GM18951 (cell line): ENCODE measurements around the gene SLC25A26.
"Not testable (repeated sequence)": the region's sequence is repeated elsewhere in the genome, so short reads cannot be mapped to it uniquely, and the experiment has no call there.

Experiments
- POLR2A ChIP-seq: IDR thresholded peaks from 4 replicates; pipeline ENCODE4 v1.6.1; 2011; ENCODE audit warnings: mild to moderate bottlenecking; ENCODE audit not compliant: insufficient read length, insufficient read depth; ENCODE audit errors: extremely low read depth
- in situ Hi-C: fragments of 300-500 bp; cut with MboI; formaldehyde crosslinking; loops from one replicate; pipeline ENCODE4 v1.12.0; 2022; ENCODE audit warnings: low sequenced_read_pairs, mixed read lengths, inconsistent platforms; ENCODE audit not compliant: unreplicated experiment

SLC25A26 gene

GRCh38 chr3:66298591-66298990 lies 77.8 kb downstream of the SLC25A26 start:
- no peak for TF ChIP-seq POLR2A
- in situ Hi-C loops: loop anchor here (25.0 kb wide), 1 partner anchor 89 kb away; no protein-coding TSS in a partner anchor

DNA sequence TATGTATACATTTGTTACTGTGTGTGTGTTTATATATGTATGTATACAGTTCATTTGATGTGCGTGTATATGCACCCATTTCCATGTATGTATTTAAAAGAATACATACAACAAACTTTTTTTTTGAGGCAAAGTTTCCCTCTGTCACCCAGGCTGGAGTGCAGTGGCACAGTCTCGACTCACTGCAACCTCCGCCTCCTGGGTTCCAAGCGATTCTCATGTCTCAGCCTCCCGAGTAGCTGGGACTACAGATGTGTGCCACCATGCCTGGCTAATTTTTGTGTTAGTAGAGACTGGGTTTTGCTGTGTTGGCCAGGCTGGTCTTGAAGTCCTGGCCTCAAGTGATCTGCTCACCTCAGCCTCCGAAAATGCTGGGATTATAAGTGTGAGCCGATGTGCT lies 78.3 kb downstream of the SLC25A26 start:
- in situ Hi-C loops: loop anchor here (25.0 kb wide), 1 partner anchor 88 kb away; no protein-coding TSS in a partner anchor

DNA sequence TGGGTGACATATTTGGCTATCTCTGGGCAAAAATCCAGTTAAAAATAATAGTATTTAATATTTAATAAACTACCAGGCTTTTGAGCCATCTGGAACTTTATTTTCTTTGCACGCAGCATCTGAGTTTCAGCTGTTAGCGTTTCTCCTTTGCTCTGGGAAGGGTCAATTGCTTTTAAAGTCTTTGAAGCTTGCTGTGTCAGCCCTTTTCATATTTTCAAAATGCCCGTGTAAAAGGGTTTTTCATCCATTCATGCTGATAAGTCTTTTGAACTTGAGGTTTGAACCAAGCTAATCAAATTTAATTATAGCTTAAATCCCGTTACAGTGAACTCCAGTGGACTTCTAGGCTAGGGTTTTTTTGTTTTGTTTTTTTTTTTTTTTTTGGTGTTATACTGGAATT lies 79.1 kb downstream of the SLC25A26 start:
- no peak for TF ChIP-seq POLR2A
- in situ Hi-C loops: loop anchor here (25.0 kb wide), 1 partner anchor 87 kb away; no protein-coding TSS in a partner anchor

- TF ChIP-seq POLR2A: no peak
- in situ Hi-C loops: no loop called here
Measured at GRCh38 chr3:66302288-66302687, 81.5 kb downstream of the SLC25A26 start.

- TF ChIP-seq POLR2A: no peak
- in situ Hi-C loops: no loop called here
Measured at GRCh38 chr3:66303491-66303901, 82.7 kb downstream of the SLC25A26 start.

DNA sequence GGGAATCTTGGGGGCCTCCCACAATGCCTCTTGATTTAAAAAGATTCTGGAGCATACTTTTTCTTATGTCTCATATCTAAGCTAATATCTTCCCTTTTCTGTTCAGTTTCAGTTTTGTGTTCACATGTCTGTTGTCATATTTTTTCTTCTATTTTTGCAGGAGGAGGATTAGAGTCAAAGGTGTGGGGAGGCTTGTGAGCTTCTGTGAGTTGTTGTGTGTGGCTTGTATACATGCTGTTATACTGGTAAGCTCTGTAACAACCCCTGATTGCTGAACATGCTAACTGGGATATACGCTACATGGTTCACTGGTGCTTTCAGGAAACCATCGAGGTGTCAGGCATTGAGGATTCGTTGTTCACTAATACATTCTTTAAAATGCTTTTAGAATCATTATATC lies 83.5 kb downstream of the SLC25A26 start:
- no peak for TF ChIP-seq POLR2A
- in situ Hi-C loops: no loop called here

DNA sequence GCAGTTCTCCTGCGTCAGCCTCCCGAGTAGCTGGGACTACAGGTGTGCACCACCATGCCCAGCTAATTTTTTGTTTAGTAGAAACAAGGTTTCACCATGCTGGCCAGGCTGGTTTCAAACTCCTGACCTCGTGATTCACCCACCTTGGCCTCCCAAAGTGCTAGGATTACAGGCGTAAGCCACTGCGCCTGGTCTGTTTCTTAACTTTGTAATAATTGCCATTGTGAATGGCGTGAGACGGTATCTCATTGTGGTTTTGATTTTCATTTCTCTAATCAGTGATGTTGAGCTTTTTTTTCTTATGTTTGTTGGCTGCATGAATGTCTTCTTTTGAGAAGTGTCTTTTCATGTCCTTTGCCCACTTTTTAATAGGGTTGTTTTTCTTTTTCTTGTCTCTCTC lies 85.3 kb downstream of the SLC25A26 start:
- in situ Hi-C loops: not testable (repeated sequence)

- in situ Hi-C loops: not testable (repeated sequence)
Measured at GRCh38 chr3:66306991-66307390, 86.2 kb downstream of the SLC25A26 start.

DNA sequence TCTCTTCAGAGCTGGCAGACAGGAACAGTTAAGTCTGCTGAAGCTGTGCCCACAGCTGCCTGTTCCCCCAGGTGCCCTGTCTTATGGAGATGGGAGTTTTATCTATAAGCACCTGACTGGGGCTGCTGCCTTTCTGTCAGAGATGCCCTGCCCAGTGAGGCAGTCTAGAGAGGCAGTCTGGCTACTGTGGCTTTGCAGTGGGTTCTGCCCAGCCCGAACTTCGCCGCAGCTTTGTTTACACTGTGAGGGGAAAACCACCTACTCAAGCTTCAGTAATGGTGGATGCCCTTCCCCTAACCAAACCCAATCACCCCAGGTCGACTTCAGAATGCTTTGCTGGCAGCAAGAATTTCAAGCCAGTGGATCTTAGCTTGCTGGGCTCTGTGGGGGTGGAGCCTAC lies 91.2 kb downstream of the SLC25A26 start:
- in situ Hi-C loops: no loop called here
- no peak for TF ChIP-seq POLR2A

DNA sequence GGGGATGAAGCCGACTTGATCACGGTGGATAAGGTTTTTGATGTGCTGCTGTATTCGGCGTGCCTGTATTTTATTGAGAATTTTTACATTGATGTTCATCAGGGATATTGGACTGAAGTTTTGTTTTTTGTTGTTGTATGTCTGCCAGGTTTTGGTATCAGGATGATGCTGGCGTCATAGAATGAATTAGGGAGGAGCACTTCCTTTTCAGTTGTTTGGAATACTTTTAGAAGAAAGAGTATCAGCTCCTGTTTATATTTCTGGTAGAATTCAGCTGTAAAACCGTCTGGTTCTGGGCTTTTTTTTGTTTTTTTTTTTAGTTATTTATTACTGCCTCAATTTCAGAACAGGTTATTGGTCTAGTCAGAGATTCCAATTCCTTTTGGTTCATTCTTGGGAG lies 93.7 kb downstream of the SLC25A26 start:
- in situ Hi-C loops: no loop called here
- TF ChIP-seq POLR2A: no peak

DNA sequence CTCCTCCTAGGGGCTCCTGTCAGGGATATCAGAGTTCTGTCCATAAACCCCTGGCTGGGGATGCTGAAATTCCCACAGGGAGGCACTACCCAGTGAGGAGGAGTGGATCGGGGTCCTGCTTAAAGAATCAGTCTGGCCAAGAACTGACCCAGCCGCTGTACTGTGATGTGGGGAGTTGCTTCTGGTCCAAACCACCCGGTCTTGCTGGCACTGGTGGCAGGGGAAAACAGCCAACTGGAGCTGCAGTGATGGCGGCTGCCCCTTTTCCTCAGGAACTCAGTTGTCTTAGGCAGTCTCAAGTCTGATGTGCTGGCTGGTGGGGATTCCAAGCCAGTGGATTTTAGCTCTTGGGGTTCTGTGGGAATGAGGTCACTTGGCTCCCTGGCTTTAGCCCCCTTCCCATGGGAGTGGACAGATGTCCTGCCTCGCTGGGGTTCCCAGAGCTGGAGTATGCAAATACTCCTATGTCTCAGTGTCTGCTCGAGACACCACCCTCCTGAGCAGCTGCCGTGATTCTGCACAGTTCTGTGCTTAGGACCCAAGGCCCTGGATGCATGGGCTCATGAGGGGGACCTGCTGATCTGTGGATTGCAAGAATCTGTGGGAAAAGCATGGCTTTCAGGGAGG lies 97.1 kb downstream of the SLC25A26 start:
- in situ Hi-C loops: no loop called here
- TF ChIP-seq POLR2A: no peak

DNA sequence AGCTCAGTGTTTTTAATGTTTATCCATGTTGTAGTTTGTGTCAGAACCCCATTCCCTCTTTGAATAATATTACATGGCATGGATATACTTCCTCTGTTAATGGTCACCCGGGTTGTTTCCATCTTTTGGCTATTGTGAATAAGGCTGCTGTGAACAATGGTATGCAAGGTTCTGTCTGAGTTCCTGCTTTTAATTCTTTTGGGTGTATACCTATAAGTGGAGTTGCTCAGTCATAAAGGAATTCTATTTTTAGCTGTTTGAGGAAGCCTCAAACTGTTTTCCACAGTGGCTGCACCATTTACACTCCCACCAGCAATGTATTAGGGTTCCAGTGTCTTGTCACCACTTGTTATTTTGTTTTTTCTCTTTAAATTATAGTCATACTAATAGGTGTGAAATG lies 99.6 kb downstream of the SLC25A26 start:
- no peak for TF ChIP-seq POLR2A

GRCh38 chr3:66322436-66322835 lies 101.6 kb downstream of the SLC25A26 start:
- in situ Hi-C loops: no loop called here
- TF ChIP-seq POLR2A: no peak

More for the DNA sequence above, 99.6 kb downstream of the SLC25A26 start:
- in situ Hi-C loops: no loop called here

DNA sequence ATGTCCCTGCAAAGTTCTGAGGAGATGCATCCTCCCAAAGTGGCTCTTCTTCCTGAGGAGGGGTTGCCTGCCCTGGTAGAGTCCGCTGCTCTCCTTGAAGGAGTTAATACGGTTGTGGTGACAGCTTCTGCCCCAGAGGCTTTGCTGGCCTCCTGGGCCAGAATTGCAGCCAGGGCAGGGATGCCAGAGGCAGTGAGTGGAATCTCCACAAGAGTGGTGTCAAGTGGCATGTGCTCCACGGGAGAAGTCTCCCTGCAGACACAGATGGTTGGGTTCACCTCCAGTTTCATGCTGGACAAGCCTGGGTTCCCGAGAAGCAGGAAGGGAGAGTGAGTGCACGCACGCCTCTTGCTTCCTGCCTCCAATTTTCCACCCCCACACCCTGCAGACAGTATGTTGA lies 105.5 kb downstream of the SLC25A26 start:
- in situ Hi-C loops: no loop called here
- no peak for TF ChIP-seq POLR2A

DNA sequence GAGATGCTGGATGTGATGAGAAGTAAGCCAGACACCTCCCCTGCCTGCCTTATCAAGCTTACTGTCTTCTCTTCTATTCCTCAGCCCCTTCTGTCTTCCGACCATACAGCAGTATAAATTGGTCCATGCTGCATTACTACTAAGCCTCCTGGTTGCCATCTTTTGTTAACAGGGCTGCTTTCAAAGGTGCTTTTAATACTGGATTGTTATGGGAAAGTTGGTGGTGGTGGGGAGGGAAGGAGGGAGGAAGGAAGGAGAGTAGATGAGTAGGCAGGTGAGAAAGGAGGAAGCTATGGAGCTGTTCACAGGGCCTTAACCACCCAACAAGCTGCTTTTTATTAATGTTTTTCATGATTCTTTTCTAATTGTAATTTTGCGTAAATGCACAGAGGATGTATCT lies 114.9 kb downstream of the SLC25A26 start:
- TF ChIP-seq POLR2A: no peak
- in situ Hi-C loops: no loop called here
